Right cardiac atrium (tissue), 5 donors: ENCODE measurements around the gene LMF1. TPM values are rescaled to one million over a fixed set of nuclear protein-coding genes. Genes with fewer than 3 reads are reported as not detected.

Source experiments
- ATAC-seq, 2 donors: fragments of 200-7000 bp; cut with Tn5 transposase; one replicate each; pipeline versions ENCODE4 v1.8.0 to v1.9.1; 2020; ENCODE audit warnings: moderate library complexity in 2 of 2, mild to moderate bottlenecking in 1 of 2
- DNase-seq, 3 donors: peaks; one replicate each; pipeline ENCODE4 v3.0.0-alpha.2; 2020
- H3K27ac ChIP-seq: one replicate; pipeline ENCODE4 v1.5.1; 2013; ENCODE audit warnings: mild to moderate bottlenecking, low read length, control low read depth, moderate library complexity
- H3K27me3 ChIP-seq: one replicate; pipeline ENCODE4 v1.6.1; 2013; ENCODE audit not compliant: control insufficient read depth, insufficient read depth
- H3K4me1 ChIP-seq: one replicate; pipeline ENCODE4 v1.6.1; 2013; ENCODE audit warnings: low read length; ENCODE audit not compliant: control insufficient read depth, insufficient read depth
- H3K4me3 ChIP-seq: one replicate; pipeline ENCODE4 v1.5.1; 2013; ENCODE audit warnings: low read length, control low read depth
- H3K9me3 ChIP-seq: one replicate; pipeline ENCODE4 v1.6.1; 2013; ENCODE audit warnings: low read length; ENCODE audit not compliant: control insufficient read depth
- WGBS: extraction: QIAGEN DNeasy Blood & Tissue Kit; methylation state at CpG from one replicate; pipeline ENCODE4 v1.1.7; 2013; 5-methylcytosine and 5-hydroxymethylcytosine counted together
- intact Hi-C, 4 donors: fragments of 100-400 bp; cut with DNase I; formaldehyde crosslinking; loops; one replicate each; pipeline versions ENCODE4 v1.11.0 to v1.14.0; 2022 to 2023
- polyA plus RNA-seq: library from polyadenylated mRNA; stranded (reverse); fragments of 200-250 nt; gene quantifications from one replicate; pipeline ENCODE4 v1.2.3, GENCODE V29; 2013
- total RNA-seq, 4 donors: library from RNA; stranded (reverse); fragmentation: NEBNext Ultra II Directional; extraction: Animal tissue kit (Norgen Biotek cat#: 25700); gene quantifications; one replicate each; pipeline ENCODE4 v1.2.1, GENCODE V29; 2021
- donor health status: healthy with polysubstance abuse.
- donor health status: DM: no; HTN: yes; CAD: no.
- donor health status: DM: no; HTN: no; CAD: no.
- donor health status: DM: no; HTN: yes; CAD: no; lungs with severe emphysema.
- donor health status: DM: yes; HTN: yes; CAD: no.

Gene LMF1
- total and polyA plus RNA-seq, 5 donors: 7.8 to 13.3 (median 10.8) TPM

DNA sequence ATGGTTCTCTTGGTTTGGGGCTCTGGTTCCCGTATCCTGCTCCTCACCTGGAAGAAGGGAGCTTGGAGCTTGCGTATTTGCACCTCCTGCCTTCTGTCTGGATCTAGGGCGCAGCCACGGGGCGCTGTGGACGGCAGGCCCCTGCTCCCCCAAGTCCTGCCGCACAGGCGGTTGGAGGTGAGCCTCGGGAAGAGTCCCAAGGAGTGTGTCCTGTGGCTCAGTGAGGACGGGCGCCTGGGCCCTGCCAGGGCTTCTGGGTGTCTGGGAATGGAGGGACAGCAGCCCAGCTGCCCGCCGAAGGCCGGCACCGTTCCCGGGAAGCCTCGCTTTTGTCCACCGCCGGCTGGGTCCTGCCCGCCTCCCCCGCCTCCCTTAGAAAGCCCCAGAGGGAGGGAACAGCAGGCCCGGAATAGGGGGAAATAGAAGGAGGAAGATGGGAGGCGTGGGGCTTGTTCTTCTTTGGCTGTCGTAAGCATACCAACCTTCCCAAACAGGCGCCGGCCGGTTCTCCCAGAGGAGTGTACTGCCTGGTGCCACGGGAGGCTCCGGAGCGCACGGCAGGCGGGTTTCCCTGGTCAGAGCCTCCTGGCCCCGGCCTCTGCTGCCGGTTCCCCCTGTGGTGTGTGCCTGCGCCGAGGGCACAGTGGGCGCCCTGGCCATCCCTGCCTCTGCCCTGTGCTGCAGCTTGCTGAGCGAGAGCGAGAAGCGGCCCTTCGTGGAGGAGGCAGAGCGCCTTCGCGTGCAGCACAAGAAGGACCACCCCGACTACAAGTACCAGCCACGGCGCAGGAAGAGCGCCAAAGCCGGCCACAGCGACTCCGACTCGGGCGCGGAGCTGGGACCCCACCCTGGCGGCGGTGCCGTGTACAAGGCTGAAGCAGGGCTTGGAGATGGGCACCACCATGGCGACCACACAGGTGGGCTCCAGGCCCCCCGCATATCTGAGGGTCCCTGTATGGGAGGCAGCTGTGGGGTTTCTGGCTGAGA lies 12.6 kb upstream of the LMF1 start:
- peak in 2 of 3 donors; percentile 50 to 64 for DNase-seq
- 58% methylated on average over 59 of the region's 59 CpGs for WGBS
- no peak for ATAC-seq
- Histone ChIP-seq H3K27ac (no peak overlapping the region), H3K4me1 (no peaks in the 10 kb centered on the region), H3K27me3 (no peaks in the 10 kb centered on the region), H3K4me3 (no peak overlapping the region), H3K9me3 (no peaks in the 10 kb centered on the region)
- intact Hi-C loops: no loop called here

GRCh38 chr16:982145-983043 lies 11.6 kb upstream of the LMF1 start:
- no peaks in the 10 kb centered on the region for H3K9me3 ChIP-seq
- ATAC-seq: no peak
- peak overlapping the region; percentile 62 for H3K4me3 ChIP-seq
- no peaks in the 10 kb centered on the region for H3K27me3 ChIP-seq
- intact Hi-C loops: no loop called here
- no peak overlapping the region for H3K27ac ChIP-seq
- 12% methylated on average over 76 of the region's 76 CpGs for WGBS
- peak; percentile 21 to 70 (median 52) for DNase-seq
- H3K4me1 ChIP-seq: no peaks in the 10 kb centered on the region

- 1% methylated on average over 80 of the region's 80 CpGs for WGBS
- H3K27ac ChIP-seq: no peak within 1 kb of the TSS
- ATAC-seq (no peak), DNase-seq (no peak)
- no peaks in the 10 kb centered on the region for H3K9me3 ChIP-seq
- peak within 1 kb of the TSS; percentile 62 for H3K4me3 ChIP-seq
- intact Hi-C loops: no loop called here
- no peaks in the 10 kb centered on the region for H3K27me3 ChIP-seq
- H3K4me1 ChIP-seq: no peaks in the 10 kb centered on the region
These were observed 10.9 kb upstream of the LMF1 start, which contains the start of gene SOX8 for GRCh38 chr16:981695-982144. TSS of gene SOX8 (plus strand) at chr16:981770. CDS start at chr16:981923, 153 bp downstream.

DNA sequence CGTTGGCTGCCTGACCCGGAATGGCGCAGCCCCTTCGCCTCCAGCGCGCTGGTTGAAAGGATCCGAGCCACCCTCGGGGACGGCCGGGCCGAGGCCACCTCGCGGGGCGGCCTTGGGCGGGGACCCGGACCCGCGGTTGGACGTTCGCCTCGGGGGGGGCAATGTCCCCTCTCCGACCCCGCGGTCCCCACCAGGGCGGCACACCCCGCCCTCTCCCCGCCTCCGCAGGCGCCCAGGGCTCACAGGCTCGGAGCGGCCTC lies 9.7 kb upstream of the LMF1 start:
- no peaks in the 10 kb centered on the region for H3K9me3 ChIP-seq
- under 1% methylated on average over 31 of the region's 31 CpGs for WGBS
- no peaks in the 10 kb centered on the region for H3K4me1 ChIP-seq
- ATAC-seq: no peak
- H3K27me3 ChIP-seq: no peaks in the 10 kb centered on the region
- H3K27ac ChIP-seq: no peak overlapping the region
- no peak for DNase-seq
- intact Hi-C loops: no loop called here
- peak overlapping the region; percentile 62 for H3K4me3 ChIP-seq

GRCh38 chr16:979859-980594 lies 9.2 kb upstream of the LMF1 start:
- no peaks in the 10 kb centered on the region for H3K4me1 ChIP-seq
- intact Hi-C loops: no loop called here

GRCh38 chr16:979147-979546 lies 8.4 kb upstream of the LMF1 start:
- Histone ChIP-seq H3K9me3 (no peaks in the 10 kb centered on the region), H3K27ac (no peak overlapping the region), H3K4me1 (no peaks in the 10 kb centered on the region), H3K4me3 (no peak overlapping the region), H3K27me3 (no peaks in the 10 kb centered on the region)
- DNase-seq: peak in 1 of 3 donors; percentile 47
- 89% methylated on average over 14 of the region's 14 CpGs for WGBS
- intact Hi-C loops: no loop called here
- ATAC-seq: no peak

More at GRCh38 chr16:979859-980594, 9.2 kb upstream of the LMF1 start:
- ATAC-seq: no peak
- Histone ChIP-seq H3K27ac (no peak overlapping the region), H3K9me3 (no peaks in the 10 kb centered on the region), H3K4me3 (peak overlapping the region; percentile 62), H3K27me3 (no peaks in the 10 kb centered on the region)
- 29% methylated on average over 63 of the region's 63 CpGs for WGBS
- DNase-seq: peak in 2 of 3 donors; percentile 59 to 67

DNA sequence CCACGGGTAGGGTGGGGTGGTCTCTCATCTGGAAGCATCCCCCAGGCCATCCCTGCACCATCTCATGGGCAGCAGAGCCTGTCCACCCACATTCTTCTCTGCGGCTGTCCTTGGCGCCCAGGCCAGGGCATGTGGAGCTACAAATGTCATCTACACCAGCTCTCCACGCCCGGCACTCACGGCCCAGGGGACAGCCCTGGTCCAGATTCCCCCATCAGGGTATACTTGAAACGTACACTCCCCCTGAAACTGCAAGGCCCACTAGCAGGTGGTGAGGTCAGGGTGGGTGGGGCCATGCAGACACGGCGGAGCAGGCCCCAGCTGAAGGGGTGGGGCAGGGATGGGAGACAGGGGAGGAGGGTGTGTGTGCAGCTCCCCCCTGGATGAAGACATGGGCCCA lies 7.6 kb upstream of the LMF1 start:
- H3K9me3 ChIP-seq: no peaks in the 10 kb centered on the region
- peak in 2 of 3 donors; percentile 43 to 45 for DNase-seq
- H3K27me3 ChIP-seq: no peaks in the 10 kb centered on the region
- intact Hi-C loops: no loop called here
- H3K27ac ChIP-seq: no peak overlapping the region
- no peaks in the 10 kb centered on the region for H3K4me1 ChIP-seq
- no peak overlapping the region for H3K4me3 ChIP-seq
- 75% methylated on average over 9 of the region's 9 CpGs for WGBS
- ATAC-seq: no peak

DNA sequence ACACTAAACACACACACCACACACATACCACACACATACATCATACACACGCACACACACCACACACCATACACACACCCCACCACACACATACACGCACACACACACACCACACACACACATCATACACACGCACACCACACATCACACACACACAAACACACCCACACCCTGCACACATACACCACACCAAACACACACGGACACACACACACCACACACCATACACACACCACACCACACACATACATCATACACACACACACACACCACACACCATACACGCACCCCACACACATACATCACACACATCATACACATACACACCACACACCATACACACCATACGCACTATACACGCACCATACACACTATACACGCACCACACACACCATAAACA lies 7.1 kb upstream of the LMF1 start:
- Histone ChIP-seq H3K27ac (no peak overlapping the region), H3K27me3 (no peaks in the 10 kb centered on the region), H3K4me1 (no peaks in the 10 kb centered on the region), H3K4me3 (no peak overlapping the region), H3K9me3 (no peaks in the 10 kb centered on the region)
- 95% methylated on average over 8 of the region's 8 CpGs for WGBS
- intact Hi-C loops: no loop called here
- ATAC-seq (no peak), DNase-seq (no peak)

DNA sequence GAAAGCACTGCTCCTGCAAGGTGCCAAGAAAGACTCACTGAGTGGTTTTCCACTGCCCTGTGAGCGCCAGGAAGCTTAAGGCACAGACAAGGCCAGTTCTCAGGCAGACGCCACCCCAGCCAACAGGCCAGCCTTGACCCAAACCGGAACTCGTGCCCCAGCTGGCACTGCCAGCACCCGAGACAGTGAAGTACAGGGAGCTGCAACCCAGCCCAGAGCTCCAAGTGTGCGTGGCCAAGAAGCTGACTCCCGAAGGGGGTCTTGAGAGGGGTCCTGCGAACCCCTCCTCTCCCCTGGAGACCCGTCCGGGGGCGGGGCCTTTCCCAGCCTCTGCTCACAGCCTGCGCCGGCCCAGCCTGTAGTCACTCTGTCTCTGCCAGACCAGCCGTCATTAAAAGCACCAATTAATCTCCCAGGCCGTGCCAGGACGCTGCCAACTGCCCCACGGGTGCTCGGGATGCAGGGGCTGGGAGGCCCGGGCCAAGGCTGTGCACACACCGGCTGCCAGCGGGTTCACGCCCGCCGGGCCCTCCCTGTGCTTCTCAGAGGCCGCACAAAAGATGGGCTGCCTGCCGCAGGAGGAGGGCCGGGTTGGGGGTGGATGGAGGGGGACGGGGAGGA lies 6.4 kb upstream of the LMF1 start:
- intact Hi-C loops: no loop called here
- Histone ChIP-seq H3K9me3 (no peaks in the 10 kb centered on the region), H3K27me3 (no peaks in the 10 kb centered on the region), H3K27ac (no peak overlapping the region), H3K4me1 (no peaks in the 10 kb centered on the region), H3K4me3 (no peak overlapping the region)
- 55% methylated on average over 28 of the region's 28 CpGs for WGBS
- ATAC-seq (peak in 1 of 2 donors; percentile 6), DNase-seq (peak; percentile 53 to 83 (median 73))

GRCh38 chr16:976389-976931 lies 5.7 kb upstream of the LMF1 start:
- intact Hi-C loops: no loop called here
- Histone ChIP-seq H3K9me3 (no peaks in the 10 kb centered on the region), H3K4me3 (no peak overlapping the region), H3K4me1 (no peaks in the 10 kb centered on the region), H3K27ac (no peak overlapping the region), H3K27me3 (no peaks in the 10 kb centered on the region)
- ATAC-seq (no peak), DNase-seq (peak in 2 of 3 donors; percentile 48 to 55)
- 75% methylated on average over 24 of the region's 24 CpGs for WGBS
